WI38 (cell line): ENCODE data around the gene RNF166.

Source experiments
- H3K4me3 ChIP-seq: 2 replicates; pipeline ENCODE4 v1.5.1; 2011; ENCODE audit warnings: low read depth, mild to moderate bottlenecking, control low read depth, low read length
- CTCF ChIP-seq: IDR thresholded peaks from 2 replicates; pipeline ENCODE4 v1.5.1; 2012; ENCODE audit warnings: low read depth, mild to moderate bottlenecking, control low read depth, low read length

The RNF166 gene

GRCh38 chr16:88662843-88663606 is 43.2 kb downstream of the RNF166 start, which contains the start of gene MVD:
TSS of gene MVD (minus strand) at chr16:88663091. CDS start at chr16:88663080, 11 bp downstream.
- H3K4me3 ChIP-seq, result peak within 1 kb of the TSS; percentile 89
- TF ChIP-seq CTCF, result no peak

DNA sequence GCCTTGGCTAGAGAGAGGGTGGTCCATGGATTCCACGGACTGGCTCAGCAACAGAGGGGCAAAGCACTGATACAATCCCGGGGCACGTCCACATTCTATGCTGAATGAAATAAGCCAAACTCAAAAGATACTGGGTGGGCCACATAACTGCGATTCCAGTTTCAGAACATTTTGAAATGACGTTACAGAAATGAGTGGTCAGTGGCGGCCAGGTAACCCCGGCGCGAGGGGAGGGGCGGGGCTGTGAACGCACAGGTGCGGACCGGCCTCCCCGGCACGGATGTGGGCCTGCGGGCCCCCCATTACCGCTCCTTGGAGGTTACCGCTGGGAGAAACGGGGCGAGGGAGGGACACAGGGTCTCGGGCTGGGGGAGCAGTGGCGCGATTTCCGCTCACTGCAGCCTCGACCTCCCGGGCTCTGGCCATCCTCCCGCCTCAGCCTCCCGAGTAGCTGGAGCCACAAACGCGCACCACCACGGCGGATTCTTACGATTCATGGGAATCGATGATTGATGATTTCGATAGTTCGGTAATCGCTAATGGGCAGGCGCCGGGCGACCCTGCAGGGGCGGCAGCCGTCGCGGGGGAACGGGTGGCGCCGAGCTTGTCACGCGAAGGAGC is 43.9 kb downstream of the RNF166 start:
- peak overlapping the region; percentile 89 for H3K4me3 ChIP-seq
- no peak for TF ChIP-seq CTCF

DNA sequence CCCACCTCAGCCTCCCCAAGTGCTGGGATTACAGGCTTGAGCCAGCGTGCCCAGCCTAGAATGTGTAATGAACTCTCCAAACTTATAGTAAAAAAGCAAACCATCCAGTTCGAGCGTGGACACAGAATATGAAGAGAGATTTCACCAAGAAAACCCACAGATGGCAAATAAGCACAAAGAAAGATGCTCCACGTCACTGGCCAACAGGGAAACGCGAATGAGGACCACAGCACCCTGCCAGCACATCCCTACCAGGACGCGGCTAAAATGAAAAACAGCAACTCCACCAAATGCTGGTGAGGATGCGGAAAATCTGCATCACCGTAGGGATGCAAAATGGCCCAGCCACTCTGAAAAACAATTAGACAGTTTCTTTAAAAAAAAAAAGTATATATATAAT is 44.7 kb downstream of the RNF166 start:
- TF ChIP-seq CTCF, result no peak
- no peak overlapping the region for H3K4me3 ChIP-seq

- H3K4me3 ChIP-seq, result no peak overlapping the region
- TF ChIP-seq CTCF, result no peak
Measured at GRCh38 chr16:88659160-88659559, 47.0 kb downstream of the RNF166 start.

- TF ChIP-seq CTCF, result no peak
- H3K4me3 ChIP-seq, result no peak overlapping the region
Measured at GRCh38 chr16:88658714-88659113, 47.5 kb downstream of the RNF166 start.

DNA sequence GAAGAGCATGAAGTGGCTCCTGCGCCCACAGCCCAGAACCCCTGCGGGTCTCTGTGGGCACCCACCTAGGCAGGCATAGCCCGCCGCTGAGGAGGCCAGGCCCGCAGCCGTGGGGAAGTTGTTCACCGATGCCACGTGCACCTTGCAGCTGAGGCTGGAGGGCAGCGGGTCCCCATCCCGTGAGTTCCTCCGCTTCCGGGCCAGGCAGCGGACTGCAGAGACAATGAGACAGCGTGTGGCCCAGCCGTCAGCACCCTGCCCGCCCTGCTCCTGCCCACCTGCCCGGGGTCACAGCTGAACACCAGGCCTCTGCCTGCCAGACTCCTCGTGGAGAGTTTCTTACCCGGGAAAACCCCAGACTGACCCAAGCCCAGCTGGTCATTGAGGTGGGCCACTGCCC is 48.8 kb downstream of the RNF166 start:
- no peak for TF ChIP-seq CTCF
- no peak overlapping the region for H3K4me3 ChIP-seq

GRCh38 chr16:88656291-88656980 is 49.8 kb downstream of the RNF166 start:
- no peak for TF ChIP-seq CTCF
- H3K4me3 ChIP-seq, result no peak overlapping the region
